HepG2 (cell line): ENCODE measurements around the gene U2SURP. TPM values are rescaled to one million over a fixed set of nuclear protein-coding genes. Genes with fewer than 3 reads are reported as not detected.

Experiments used
- ATAC-seq: fragments of 200-7000 bp; cut with Tn5 transposase; 3 replicates; pipeline ENCODE4 v1.9.1; 2020; ENCODE audit warnings: mild to moderate bottlenecking, moderate library complexity
- BruUV-seq: library from RNA; stranded (reverse); fragments of 400-500 nt; replicated peaks from 2 replicates; lab custom pipeline; 2021; lab: Mats Ljungman, UMichigan
- CTCF ChIA-PET: fragments of 300-600 bp; formaldehyde crosslinking; extraction: SDS; loops from one replicate; lab custom pipeline; 2021; ENCODE audit warnings: low total read pairs, inconsistent platforms, low intra/inter-chr PET ratio; lab: Yijun Ruan, JAX
- POLR2A ChIA-PET: fragments of 350-600 bp; sonication (Branson Sonifier 250); formaldehyde crosslinking; loops from one replicate; lab custom pipeline; 2020; ENCODE audit warnings: antibody characterized with exemption, inconsistent platforms; lab: Yijun Ruan, JAX
- DNase-seq: peaks from one replicate; pipeline ENCODE4 v3.0.0-alpha.2; 2015; ENCODE audit warnings: low spot score
- FAIRE-seq: peaks from 3 replicates; lab custom pipeline; 2011; peaks lifted over from hg19 to GRCh38; lab: Jason Lieb, UNC
- H2AFZ ChIP-seq: one replicate; pipeline ENCODE4 v1.6.1; 2011; ENCODE audit warnings: low read length, inconsistent platforms
- H3K27ac ChIP-seq: fragments of 300-600 bp; 3 replicates; pipeline ENCODE4 v1.8.0; 2011; ENCODE audit warnings: mixed run types, mild to moderate bottlenecking, mixed read lengths, low read length, inconsistent platforms; ENCODE audit not compliant: insufficient read depth; ENCODE audit errors: extremely low read length
- H3K27me3 ChIP-seq, 2 experiments: fragments of 200-600 bp in 1 of 2; 2 replicates in 1 of 2; 3 replicates in 1 of 2; pipeline versions ENCODE4 v1.6.0 to v1.8.0; 2011; ENCODE audit warnings: low read length in 2 of 2, mild to moderate bottlenecking in 2 of 2, moderate library complexity in 2 of 2, inconsistent platforms in 1 of 2; ENCODE audit not compliant: insufficient read depth in 2 of 2, control insufficient read depth in 1 of 2
- H3K36me3 ChIP-seq, 2 experiments: fragments of 200-600 bp in 1 of 2; replicated peaks in 1 of 2; 2 replicates in 1 of 2; 3 replicates in 1 of 2; pipeline versions ENCODE4 v1.5.1 to v1.8.0; 2011; ENCODE audit warnings: low read length in 2 of 2, inconsistent platforms in 1 of 2; ENCODE audit not compliant: insufficient read depth in 2 of 2, control insufficient read depth in 1 of 2
- H3K4me1 ChIP-seq: 2 replicates; pipeline ENCODE4 v1.5.1; 2012; ENCODE audit warnings: low read length, inconsistent platforms; ENCODE audit not compliant: insufficient read depth
- H3K4me2 ChIP-seq: 2 replicates; pipeline ENCODE4 v1.6.0; 2011; ENCODE audit warnings: low read depth, low read length, inconsistent platforms
- H3K4me3 ChIP-seq, 3 experiments: fragments of 200-600 bp in 1 of 3; sonication (generic), shearing (Covaris generic) in 1 of 3; replicated peaks in 1 of 3; 2 replicates each; pipeline ENCODE4 v1.5.1; 2011 to 2016; ENCODE audit warnings: low read length in 3 of 3, inconsistent platforms in 2 of 3, low read depth in 2 of 3, mild to moderate bottlenecking in 2 of 3, control low read depth in 1 of 3, mixed read lengths in 1 of 3; ENCODE audit not compliant: insufficient read depth in 1 of 3
- H3K79me2 ChIP-seq: one replicate; pipeline ENCODE4 v1.6.1; 2011; ENCODE audit warnings: low read length, inconsistent platforms; ENCODE audit not compliant: insufficient read depth
- H3K9ac ChIP-seq: 2 replicates; pipeline ENCODE4 v1.6.0; 2011; ENCODE audit warnings: mild to moderate bottlenecking, low read depth, low read length, inconsistent platforms; ENCODE audit not compliant: insufficient read depth
- H3K9me3 ChIP-seq: 2 replicates; pipeline ENCODE4 v1.5.1; 2012; ENCODE audit warnings: mild to moderate bottlenecking, low read length
- H4K20me1 ChIP-seq: 2 replicates; pipeline ENCODE4 v1.6.0; 2011; ENCODE audit warnings: inconsistent platforms, mild to moderate bottlenecking, low read length, moderate library complexity; ENCODE audit not compliant: insufficient read depth
- FOSL1 ChIP-seq: sonication (generic); formaldehyde crosslinking; IDR thresholded peaks from 2 replicates; pipeline ENCODE4 v1.9.0; 2021; ENCODE audit warnings: missing genetic modification reagents, borderline replicate concordance
- NRL ChIP-seq: sonication (generic); formaldehyde crosslinking; IDR thresholded peaks from 2 replicates; pipeline ENCODE4 v1.5.0; 2020; ENCODE audit warnings: missing genetic modification reagents, mild to moderate bottlenecking, moderate library complexity, borderline replicate concordance
- REST ChIP-seq, 2 experiments: IDR thresholded peaks; 2 replicates each; pipeline ENCODE4 v1.6.1; 2011 to 2012; ENCODE audit warnings: low read length in 2 of 2, borderline replicate concordance in 1 of 2, low read depth in 1 of 2, mild to moderate bottlenecking in 1 of 2, moderate library complexity in 1 of 2
- SMARCC2 ChIP-seq: fragments of 450-650 bp; IDR thresholded peaks from 2 replicates; pipeline ENCODE4 v1.6.1; 2017; ENCODE audit warnings: antibody characterized with exemption, mild to moderate bottlenecking
- SOX5 ChIP-seq: IDR thresholded peaks from 2 replicates; pipeline ENCODE4 v1.6.1; 2016; ENCODE audit warnings: borderline replicate concordance
- TCF12 ChIP-seq, 2 experiments: fragments of 450-650 bp in 1 of 2; sonication (generic) in 1 of 2; formaldehyde crosslinking in 1 of 2; IDR thresholded peaks; 2 replicates each; pipeline versions ENCODE4 v1.6.1 to v1.8.0; 2017 to 2022; ENCODE audit warnings: antibody characterized with exemption in 1 of 2, mild to moderate bottlenecking in 1 of 2, missing genetic modification reagents in 1 of 2, moderate library complexity in 1 of 2
- XBP1 ChIP-seq: sonication (generic); formaldehyde crosslinking; IDR thresholded peaks from 2 replicates; pipeline ENCODE4 v1.5.0; 2020; ENCODE audit warnings: missing genetic modification reagents
- ZBTB21 ChIP-seq: sonication (generic); formaldehyde crosslinking; IDR thresholded peaks from 2 replicates; pipeline ENCODE4 v1.4.0; 2020; ENCODE audit warnings: missing genetic modification reagents
- ZNF160 ChIP-seq: sonication (generic); formaldehyde crosslinking; IDR thresholded peaks from 2 replicates; pipeline ENCODE4 v1.8.0; 2022; ENCODE audit warnings: mild to moderate bottlenecking, inconsistent platforms, missing genetic modification reagents
- ZNF260 ChIP-seq: sonication (generic); formaldehyde crosslinking; IDR thresholded peaks from 2 replicates; pipeline ENCODE4 v1.4.0; 2020; ENCODE audit warnings: missing genetic modification reagents, low read depth, mild to moderate bottlenecking, borderline replicate concordance
- ZNF709 ChIP-seq: sonication (generic); formaldehyde crosslinking; IDR thresholded peaks from 2 replicates; pipeline ENCODE4 v1.5.0; 2020; ENCODE audit warnings: mild to moderate bottlenecking, missing genetic modification reagents
- ZSCAN31 ChIP-seq: sonication (generic); formaldehyde crosslinking; IDR thresholded peaks from 2 replicates; pipeline ENCODE4 v1.5.0; 2020; ENCODE audit warnings: low read depth, mild to moderate bottlenecking, missing genetic modification reagents
- WGBS: methylation state at CpG from one replicate; pipeline ENCODE4 v1.1.6; 2017; ENCODE audit warnings: low lambda C conversion rate; 5-methylcytosine and 5-hydroxymethylcytosine counted together
- in situ Hi-C: cut with HindIII; loops from 2 replicates; pipeline ENCODE4 v1.10.0; 2017; ENCODE audit warnings: low pct_unique_long_range_greater_than_20kb; ENCODE audit not compliant: extremely low pct_ligation_motif_present
- intact Hi-C: fragments of 100-400 bp; cut with micrococcal nuclease; formaldehyde crosslinking; loops from one replicate; pipeline ENCODE4 v1.10.0; 2022; ENCODE audit not compliant: unreplicated experiment
- polyA plus RNA-seq, 8 experiments: library from polyadenylated mRNA; depleted of rRNA in 3 of 8; stranded (reverse) in 7 of 8; unstranded in 1 of 8; fragments of >200 nt; fragmentation: Illumina TruSeq in 4 of 8; extraction: Trizol in 4 of 8; gene quantifications; 2 replicates each; pipeline versions ENCODE4 v1.2.1 to v1.2.3, GENCODE V29; 2011 to 2016; ENCODE audit warnings: low read depth in 4 of 8, missing spikeins in 1 of 8, mixed read lengths in 1 of 8; ENCODE audit not compliant: insufficient read depth in 1 of 8
- total RNA-seq, 5 experiments: library from RNA; depleted of rRNA; stranded (reverse); fragments of >200 nt; fragmentation: Illumina TruSeq; extraction: Trizol; gene quantifications; 2 replicates each; pipeline ENCODE4 v1.2.3, GENCODE V29; 2016; ENCODE audit warnings: low read depth in 1 of 5
- TF ChIP-seq, protein P1 (sequence below): sonication (generic); formaldehyde crosslinking; IDR thresholded peaks from 2 replicates; pipeline ENCODE4 v1.8.1; 2023; ENCODE audit warnings: mild to moderate bottlenecking, missing genetic modification reagents
- TF ChIP-seq, protein P2 (sequence below): sonication (generic); formaldehyde crosslinking; IDR thresholded peaks from 2 replicates; pipeline ENCODE4 v1.9.0; 2021; ENCODE audit warnings: missing genetic modification reagents, borderline replicate concordance
- TF ChIP-seq, protein P3 (sequence below): IDR thresholded peaks from 2 replicates; pipeline ENCODE4 v1.6.1; 2016; ENCODE audit warnings: low read depth

Gene U2SURP
- total and polyA plus RNA-seq, 2 of the 13 experiments (the other 11 are each of a cell fraction or from before 2014, with no cell fraction given), result 55.9 to 173 TPM

DNA sequence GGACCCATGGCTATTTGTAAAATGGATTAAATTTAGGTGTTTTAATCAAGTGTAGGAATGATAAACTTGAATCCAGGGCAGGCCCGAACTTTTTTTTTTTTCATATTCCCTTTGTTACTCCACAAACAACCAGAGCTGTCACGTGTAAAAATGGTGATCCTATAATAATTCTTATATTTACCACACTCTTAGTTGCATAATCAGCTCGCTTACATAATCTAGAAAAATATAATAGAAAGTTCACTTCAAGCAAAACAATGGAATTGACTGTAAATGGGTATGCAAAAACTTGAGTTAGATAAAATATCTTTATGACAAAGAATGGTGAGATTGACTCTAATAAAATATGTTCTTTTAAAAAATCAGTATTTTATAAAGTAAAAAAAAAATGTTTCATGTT is 35.8 kb upstream of the U2SURP start (continued):
- no peak for TF ChIP-seq REST (IDR thresholded peaks at IDR 0.05; ENCODE audit: borderline replicate concordance in 1 of 2, low read depth in 1 of 2, low read length in 2 of 2)
- no peak for TF ChIP-seq ZNF709 (CRISPR knock-in tag)
- no peak for TF ChIP-seq XBP1
- no peak for TF ChIP-seq SOX5 (CRISPR knock-in tag)
- no peak for TF ChIP-seq ZSCAN31

DNA sequence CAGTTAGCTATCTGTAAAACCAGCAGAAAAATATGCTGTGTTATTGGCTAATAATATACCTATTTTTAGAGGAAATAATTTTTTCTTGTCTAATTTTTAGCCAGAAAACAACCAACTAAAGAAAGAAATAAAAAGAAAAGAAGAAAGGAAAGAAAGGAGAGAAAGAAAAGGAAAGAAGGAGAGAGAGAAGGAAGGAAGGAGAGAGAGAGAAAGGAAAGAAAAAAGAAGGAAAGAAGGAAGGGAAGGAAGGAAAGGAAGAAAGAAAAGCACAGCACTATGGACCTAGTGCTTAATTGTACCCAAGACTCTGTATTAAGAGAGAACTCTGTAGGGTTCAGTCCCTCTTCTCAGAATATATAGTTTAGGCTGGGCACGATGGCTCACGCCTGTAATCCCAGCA is 34.6 kb upstream of the U2SURP start:
- H3K79me2 ChIP-seq, result peaks cover 4% of the 10 kb centered on the region
- CTCF ChIA-PET, result no interaction called here
- no peak overlapping the region for H2AFZ ChIP-seq
- H3K9ac ChIP-seq, result no peak overlapping the region
- intact Hi-C loops (no loop called here), in situ Hi-C loops (no loop called here)
- no peak overlapping the region for H3K27ac ChIP-seq
- peaks cover 0 to 16% of the 10 kb centered on the region in 2 experiments; a peak in 2 of 5 replicates for H3K27me3 ChIP-seq
- no TSS peak for BruUV-seq
- H3K36me3 ChIP-seq, result no peaks in the 10 kb centered on the region
- H3K4me1 ChIP-seq, result peaks cover 34% of the 10 kb centered on the region
- no peak overlapping the region for H3K4me3 ChIP-seq
- FAIRE-seq (no peak), DNase-seq (no peak), ATAC-seq (no peak)
- POLR2A ChIA-PET, result no interaction called here
- TF ChIP-seq ZNF260, result no peak
- TF ChIP-seq, protein P1, sequence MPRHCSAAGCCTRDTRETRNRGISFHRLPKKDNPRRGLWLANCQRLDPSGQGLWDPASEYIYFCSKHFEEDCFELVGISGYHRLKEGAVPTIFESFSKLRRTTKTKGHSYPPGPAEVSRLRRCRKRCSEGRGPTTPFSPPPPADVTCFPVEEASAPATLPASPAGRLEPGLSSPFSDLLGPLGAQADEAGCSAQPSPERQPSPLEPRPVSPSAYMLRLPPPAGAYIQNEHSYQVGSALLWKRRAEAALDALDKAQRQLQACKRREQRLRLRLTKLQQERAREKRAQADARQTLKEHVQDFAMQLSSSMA, result no peak
- TF ChIP-seq, protein P2, sequence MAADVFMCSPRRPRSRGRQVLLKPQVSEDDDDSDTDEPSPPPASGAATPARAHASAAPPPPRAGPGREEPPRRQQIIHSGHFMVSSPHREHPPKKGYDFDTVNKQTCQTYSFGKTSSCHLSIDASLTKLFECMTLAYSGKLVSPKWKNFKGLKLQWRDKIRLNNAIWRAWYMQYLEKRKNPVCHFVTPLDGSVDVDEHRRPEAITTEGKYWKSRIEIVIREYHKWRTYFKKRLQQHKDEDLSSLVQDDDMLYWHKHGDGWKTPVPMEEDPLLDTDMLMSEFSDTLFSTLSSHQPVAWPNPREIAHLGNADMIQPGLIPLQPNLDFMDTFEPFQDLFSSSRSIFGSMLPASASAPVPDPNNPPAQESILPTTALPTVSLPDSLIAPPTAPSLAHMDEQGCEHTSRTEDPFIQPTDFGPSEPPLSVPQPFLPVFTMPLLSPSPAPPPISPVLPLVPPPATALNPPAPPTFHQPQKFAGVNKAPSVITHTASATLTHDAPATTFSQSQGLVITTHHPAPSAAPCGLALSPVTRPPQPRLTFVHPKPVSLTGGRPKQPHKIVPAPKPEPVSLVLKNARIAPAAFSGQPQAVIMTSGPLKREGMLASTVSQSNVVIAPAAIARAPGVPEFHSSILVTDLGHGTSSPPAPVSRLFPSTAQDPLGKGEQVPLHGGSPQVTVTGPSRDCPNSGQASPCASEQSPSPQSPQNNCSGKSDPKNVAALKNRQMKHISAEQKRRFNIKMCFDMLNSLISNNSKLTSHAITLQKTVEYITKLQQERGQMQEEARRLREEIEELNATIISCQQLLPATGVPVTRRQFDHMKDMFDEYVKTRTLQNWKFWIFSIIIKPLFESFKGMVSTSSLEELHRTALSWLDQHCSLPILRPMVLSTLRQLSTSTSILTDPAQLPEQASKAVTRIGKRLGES, result no peak
- TF ChIP-seq ZBTB21, result no peak
- no peak for TF ChIP-seq ZNF160
- TF ChIP-seq FOSL1 (CRISPR knock-in tag), result no peak
- no peak for TF ChIP-seq SMARCC2
- TF ChIP-seq NRL (CRISPR knock-in tag), result no peak
- TF ChIP-seq, protein P3, sequence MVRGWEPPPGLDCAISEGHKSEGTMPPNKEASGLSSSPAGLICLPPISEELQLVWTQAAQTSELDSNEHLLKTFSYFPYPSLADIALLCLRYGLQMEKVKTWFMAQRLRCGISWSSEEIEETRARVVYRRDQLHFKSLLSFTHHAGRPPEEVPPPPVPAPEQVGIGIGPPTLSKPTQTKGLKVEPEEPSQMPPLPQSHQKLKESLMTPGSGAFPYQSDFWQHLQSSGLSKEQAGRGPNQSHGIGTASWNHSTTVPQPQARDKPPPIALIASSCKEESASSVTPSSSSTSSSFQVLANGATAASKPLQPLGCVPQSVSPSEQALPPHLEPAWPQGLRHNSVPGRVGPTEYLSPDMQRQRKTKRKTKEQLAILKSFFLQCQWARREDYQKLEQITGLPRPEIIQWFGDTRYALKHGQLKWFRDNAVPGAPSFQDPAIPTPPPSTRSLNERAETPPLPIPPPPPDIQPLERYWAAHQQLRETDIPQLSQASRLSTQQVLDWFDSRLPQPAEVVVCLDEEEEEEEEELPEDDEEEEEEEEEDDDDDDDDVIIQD, result no peak
- TF ChIP-seq TCF12 (IDR thresholded peaks at IDR 0.05), result no peak
- no peak for TF ChIP-seq TCF12 (CRISPR knock-in tag; IDR thresholded peaks at IDR 0.05)
- H3K4me2 ChIP-seq, result no peak overlapping the region
- WGBS, result 100% methylated on average over 2 of the region's 2 CpGs
- no peaks in the 10 kb centered on the region for H4K20me1 ChIP-seq
- H3K9me3 ChIP-seq, result no peaks in the 10 kb centered on the region
